Liver (tissue), 9 donors: Measurements from ENCODE around the gene HAUS2. TPM values are rescaled to one million over a fixed set of nuclear protein-coding genes. Genes with fewer than 3 reads are reported as not detected.

Experiments
- DNase-seq: peaks from one replicate; pipeline ENCODE4 v3.0.0-alpha.2; 2017; ENCODE audit warnings: low spot score
- H3K27ac ChIP-seq, 2 donors: one replicate each; pipeline ENCODE4 v1.7.0; 2013; ENCODE audit warnings: inconsistent platforms in 2 of 2, low read length in 2 of 2, control low read depth in 1 of 2, low read depth in 1 of 2, mild to moderate bottlenecking in 1 of 2
- H3K27me3 ChIP-seq, 4 donors: one replicate each; pipeline versions ENCODE4 v1.6.1 to v1.7.0; 2013; ENCODE audit warnings: low read length in 3 of 4, inconsistent platforms in 1 of 4, mild to moderate bottlenecking in 1 of 4, moderate library complexity in 1 of 4; ENCODE audit not compliant: control insufficient read depth in 4 of 4, insufficient read depth in 4 of 4
- H3K36me3 ChIP-seq, 4 donors: one replicate each; pipeline versions ENCODE4 v1.6.1 to v1.7.0; 2013; ENCODE audit warnings: low read length in 3 of 4, mild to moderate bottlenecking in 3 of 4, low read depth in 1 of 4, moderate library complexity in 1 of 4; ENCODE audit not compliant: control insufficient read depth in 4 of 4, insufficient read depth in 3 of 4
- H3K4me1 ChIP-seq, 4 donors: one replicate each; pipeline versions ENCODE4 v1.6.1 to v1.7.0; 2013; ENCODE audit warnings: low read length in 3 of 4, mild to moderate bottlenecking in 3 of 4, moderate library complexity in 1 of 4; ENCODE audit not compliant: control insufficient read depth in 4 of 4, insufficient read depth in 4 of 4
- H3K4me3 ChIP-seq, 3 donors: one replicate each; pipeline versions ENCODE4 v1.6.1 to v1.7.0; 2013; ENCODE audit warnings: low read length in 3 of 3, control low read depth in 1 of 3, low read depth in 1 of 3, mild to moderate bottlenecking in 1 of 3
- H3K9ac ChIP-seq, 2 donors: one replicate each; pipeline ENCODE4 v1.7.0; 2013; ENCODE audit warnings: low read length in 2 of 2, mild to moderate bottlenecking in 2 of 2, moderate library complexity in 2 of 2, control low read depth in 1 of 2, low read depth in 1 of 2
- H3K9me3 ChIP-seq, 4 donors: one replicate each; pipeline versions ENCODE4 v1.6.1 to v1.7.0; 2013; ENCODE audit warnings: low read length in 3 of 4; ENCODE audit not compliant: control insufficient read depth in 4 of 4
- EGR1 ChIP-seq, 2 donors: IDR thresholded peaks; 2 replicates each; pipeline ENCODE4 v1.6.1; 2016 to 2018; ENCODE audit warnings: antibody characterized with exemption in 2 of 2, low read depth in 2 of 2
- FOXA2 ChIP-seq: IDR thresholded peaks from 2 replicates; pipeline ENCODE4 v1.6.1; 2016; ENCODE audit warnings: antibody characterized with exemption
- GABPA ChIP-seq, 2 donors: IDR thresholded peaks in 1 of 2; conservative IDR thresholded peaks in 1 of 2; 2 replicates each; pipeline ENCODE4 v1.6.1; 2016; ENCODE audit warnings: antibody characterized with exemption in 2 of 2, mild to moderate bottlenecking in 1 of 2, moderate library complexity in 1 of 2
- JUND ChIP-seq, 2 donors: IDR thresholded peaks; 2 replicates each; pipeline ENCODE4 v1.6.1; 2016; ENCODE audit warnings: antibody characterized with exemption in 2 of 2
- RAD21 ChIP-seq, 2 donors: IDR thresholded peaks; 2 replicates each; pipeline ENCODE4 v1.6.1; 2016; ENCODE audit warnings: antibody characterized with exemption in 2 of 2, mild to moderate bottlenecking in 2 of 2
- RXRA ChIP-seq, 2 donors: IDR thresholded peaks; 2 replicates each; pipeline ENCODE4 v1.6.1; 2017 to 2018; ENCODE audit warnings: antibody characterized with exemption in 2 of 2, mild to moderate bottlenecking in 1 of 2
- SP1 ChIP-seq: IDR thresholded peaks from 2 replicates; pipeline ENCODE4 v1.6.1; 2018; ENCODE audit warnings: antibody characterized with exemption, mild to moderate bottlenecking
- TAF1 ChIP-seq: conservative IDR thresholded peaks from 2 replicates; pipeline ENCODE4 v1.6.1; 2016; ENCODE audit warnings: antibody characterized with exemption, mild to moderate bottlenecking
- YY1 ChIP-seq: IDR thresholded peaks from 2 replicates; pipeline ENCODE4 v1.6.1; 2016; ENCODE audit warnings: antibody characterized with exemption, mild to moderate bottlenecking
- WGBS: extraction: QIAGEN DNeasy Blood & Tissue Kit; methylation state at CpG from one replicate; pipeline ENCODE4 v1.1.7; 2013; 5-methylcytosine and 5-hydroxymethylcytosine counted together
- polyA plus RNA-seq, 2 donors: library from polyadenylated mRNA; stranded (reverse) in 1 of 2; unstranded in 1 of 2; fragments of 200-250 nt in 1 of 2; fragments of >200 nt in 1 of 2; fragmentation: Nextera tagmentation in 1 of 2; extraction: Ambion mirVana in 1 of 2; gene quantifications; one replicate each; pipeline versions ENCODE4 v1.2.1 to v1.2.3, GENCODE V29; 2013 to 2015
- total RNA-seq, 2 donors: library from RNA; depleted of rRNA; stranded (reverse); fragments of >200 nt; gene quantifications; one replicate each; pipeline ENCODE4 v1.2.3, GENCODE V29; 2014
- TF ChIP-seq, protein P1 (sequence below): fragments of 150-350 bp; IDR thresholded peaks from 2 replicates; pipeline ENCODE4 v1.5.1; 2017; ENCODE audit warnings: improper control_type of control experiment, low read depth, low read length; ENCODE audit not compliant: missing input control
- TF ChIP-seq, protein P2 (sequence below): IDR thresholded peaks from 2 replicates; pipeline ENCODE4 v1.6.1; 2016; ENCODE audit warnings: antibody characterized with exemption, mild to moderate bottlenecking
- TF ChIP-seq, protein P3 (sequence below): IDR thresholded peaks from 2 replicates; pipeline ENCODE4 v1.6.1; 2016; ENCODE audit warnings: antibody characterized with exemption
- donor health status: healthy.
- donor health status: healthy.
- donor health status: healthy.
- donor health status: healthy.
- donor health status: healthy.

The HAUS2 gene
- total and polyA plus RNA-seq, 4 donors: 4.1 to 23.2 (median 6.6) TPM

- Histone ChIP-seq H3K36me3 (no peaks in the 10 kb centered on the region), H3K9me3 (no peaks in the 10 kb centered on the region), H3K4me3 (no peak overlapping the region), H3K4me1 (peaks cover 6 to 18% (median 10%) of the 10 kb centered on the region in 4 donors), H3K27me3 (no peaks in the 10 kb centered on the region), H3K9ac (no peak overlapping the region), H3K27ac (no peak overlapping the region)
- TF ChIP-seq TAF1: no peak
- TF ChIP-seq, protein P1, sequence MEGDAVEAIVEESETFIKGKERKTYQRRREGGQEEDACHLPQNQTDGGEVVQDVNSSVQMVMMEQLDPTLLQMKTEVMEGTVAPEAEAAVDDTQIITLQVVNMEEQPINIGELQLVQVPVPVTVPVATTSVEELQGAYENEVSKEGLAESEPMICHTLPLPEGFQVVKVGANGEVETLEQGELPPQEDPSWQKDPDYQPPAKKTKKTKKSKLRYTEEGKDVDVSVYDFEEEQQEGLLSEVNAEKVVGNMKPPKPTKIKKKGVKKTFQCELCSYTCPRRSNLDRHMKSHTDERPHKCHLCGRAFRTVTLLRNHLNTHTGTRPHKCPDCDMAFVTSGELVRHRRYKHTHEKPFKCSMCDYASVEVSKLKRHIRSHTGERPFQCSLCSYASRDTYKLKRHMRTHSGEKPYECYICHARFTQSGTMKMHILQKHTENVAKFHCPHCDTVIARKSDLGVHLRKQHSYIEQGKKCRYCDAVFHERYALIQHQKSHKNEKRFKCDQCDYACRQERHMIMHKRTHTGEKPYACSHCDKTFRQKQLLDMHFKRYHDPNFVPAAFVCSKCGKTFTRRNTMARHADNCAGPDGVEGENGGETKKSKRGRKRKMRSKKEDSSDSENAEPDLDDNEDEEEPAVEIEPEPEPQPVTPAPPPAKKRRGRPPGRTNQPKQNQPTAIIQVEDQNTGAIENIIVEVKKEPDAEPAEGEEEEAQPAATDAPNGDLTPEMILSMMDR: no peak
- no peak for TF ChIP-seq EGR1 (IDR thresholded peaks at IDR 0.05; ENCODE audit: low read depth in 2 of 2)
- no peak for TF ChIP-seq FOXA2
- TF ChIP-seq RXRA (IDR thresholded peaks at IDR 0.05): no peak
- TF ChIP-seq, protein P2, sequence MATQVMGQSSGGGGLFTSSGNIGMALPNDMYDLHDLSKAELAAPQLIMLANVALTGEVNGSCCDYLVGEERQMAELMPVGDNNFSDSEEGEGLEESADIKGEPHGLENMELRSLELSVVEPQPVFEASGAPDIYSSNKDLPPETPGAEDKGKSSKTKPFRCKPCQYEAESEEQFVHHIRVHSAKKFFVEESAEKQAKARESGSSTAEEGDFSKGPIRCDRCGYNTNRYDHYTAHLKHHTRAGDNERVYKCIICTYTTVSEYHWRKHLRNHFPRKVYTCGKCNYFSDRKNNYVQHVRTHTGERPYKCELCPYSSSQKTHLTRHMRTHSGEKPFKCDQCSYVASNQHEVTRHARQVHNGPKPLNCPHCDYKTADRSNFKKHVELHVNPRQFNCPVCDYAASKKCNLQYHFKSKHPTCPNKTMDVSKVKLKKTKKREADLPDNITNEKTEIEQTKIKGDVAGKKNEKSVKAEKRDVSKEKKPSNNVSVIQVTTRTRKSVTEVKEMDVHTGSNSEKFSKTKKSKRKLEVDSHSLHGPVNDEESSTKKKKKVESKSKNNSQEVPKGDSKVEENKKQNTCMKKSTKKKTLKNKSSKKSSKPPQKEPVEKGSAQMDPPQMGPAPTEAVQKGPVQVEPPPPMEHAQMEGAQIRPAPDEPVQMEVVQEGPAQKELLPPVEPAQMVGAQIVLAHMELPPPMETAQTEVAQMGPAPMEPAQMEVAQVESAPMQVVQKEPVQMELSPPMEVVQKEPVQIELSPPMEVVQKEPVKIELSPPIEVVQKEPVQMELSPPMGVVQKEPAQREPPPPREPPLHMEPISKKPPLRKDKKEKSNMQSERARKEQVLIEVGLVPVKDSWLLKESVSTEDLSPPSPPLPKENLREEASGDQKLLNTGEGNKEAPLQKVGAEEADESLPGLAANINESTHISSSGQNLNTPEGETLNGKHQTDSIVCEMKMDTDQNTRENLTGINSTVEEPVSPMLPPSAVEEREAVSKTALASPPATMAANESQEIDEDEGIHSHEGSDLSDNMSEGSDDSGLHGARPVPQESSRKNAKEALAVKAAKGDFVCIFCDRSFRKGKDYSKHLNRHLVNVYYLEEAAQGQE: no peak
- no peak for TF ChIP-seq GABPA (IDR thresholded peaks at IDR 0.05 in 1 of 2, conservative IDR thresholded peaks at IDR 0.05 in 1 of 2)
- DNase-seq: no peak
- 85% methylated on average over 2 of the region's 2 CpGs for whole genome bisulfite sequencing
Measured at GRCh38 chr15:42578984-42579537, 30.4 kb downstream of the HAUS2 start.

DNA sequence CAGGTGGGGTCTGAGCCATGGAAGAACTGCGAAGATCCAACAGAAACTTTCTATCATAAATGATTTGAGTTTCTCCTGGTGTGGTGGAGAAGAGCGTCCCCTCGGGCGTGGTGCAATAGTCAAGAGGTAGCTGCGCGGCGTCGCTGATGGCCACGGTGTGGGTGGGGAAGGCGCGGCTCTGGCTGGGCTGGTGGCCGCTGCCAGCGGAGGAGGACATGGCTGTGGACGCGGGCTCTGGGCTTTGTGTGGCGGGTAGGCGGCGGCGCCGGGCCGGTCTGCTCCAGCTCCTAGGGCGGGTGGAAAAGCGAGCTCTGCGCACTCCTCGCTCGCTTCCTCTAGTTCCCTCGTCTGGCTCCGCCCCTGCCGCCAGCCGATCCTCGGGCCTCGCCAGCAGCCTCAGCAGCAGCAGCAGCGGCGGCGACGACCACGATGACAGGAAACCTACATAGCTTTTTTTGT is 32.7 kb downstream of the HAUS2 start:
- TF ChIP-seq, protein P3, sequence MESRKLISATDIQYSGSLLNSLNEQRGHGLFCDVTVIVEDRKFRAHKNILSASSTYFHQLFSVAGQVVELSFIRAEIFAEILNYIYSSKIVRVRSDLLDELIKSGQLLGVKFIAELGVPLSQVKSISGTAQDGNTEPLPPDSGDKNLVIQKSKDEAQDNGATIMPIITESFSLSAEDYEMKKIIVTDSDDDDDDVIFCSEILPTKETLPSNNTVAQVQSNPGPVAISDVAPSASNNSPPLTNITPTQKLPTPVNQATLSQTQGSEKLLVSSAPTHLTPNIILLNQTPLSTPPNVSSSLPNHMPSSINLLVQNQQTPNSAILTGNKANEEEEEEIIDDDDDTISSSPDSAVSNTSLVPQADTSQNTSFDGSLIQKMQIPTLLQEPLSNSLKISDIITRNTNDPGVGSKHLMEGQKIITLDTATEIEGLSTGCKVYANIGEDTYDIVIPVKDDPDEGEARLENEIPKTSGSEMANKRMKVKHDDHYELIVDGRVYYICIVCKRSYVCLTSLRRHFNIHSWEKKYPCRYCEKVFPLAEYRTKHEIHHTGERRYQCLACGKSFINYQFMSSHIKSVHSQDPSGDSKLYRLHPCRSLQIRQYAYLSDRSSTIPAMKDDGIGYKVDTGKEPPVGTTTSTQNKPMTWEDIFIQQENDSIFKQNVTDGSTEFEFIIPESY: no peak
- TF ChIP-seq, protein P2: no peak
- TF ChIP-seq FOXA2: no peak
- no peak for TF ChIP-seq TAF1
- peak in 1 of 2 donors; percentile 30 for TF ChIP-seq RAD21 (IDR thresholded peaks at IDR 0.05)
- TF ChIP-seq SP1: no peak
- TF ChIP-seq JUND (IDR thresholded peaks at IDR 0.05): no peak
- TF ChIP-seq YY1: peak; percentile 44
- WGBS: 3% methylated on average over 37 of the region's 37 CpGs
- DNase-seq: peak; percentile 70
- Histone ChIP-seq H3K4me1 (peaks cover 0 to 5% (median 3%) of the 10 kb centered on the region in 4 donors), H3K9ac (peak overlapping the region; percentile 19 to 47), H3K27me3 (no peaks in the 10 kb centered on the region), H3K27ac (peak overlapping the region in 1 of 2 donors; percentile 49), H3K36me3 (no peaks in the 10 kb centered on the region), H3K9me3 (no peaks in the 10 kb centered on the region), H3K4me3 (peak overlapping the region; percentile 18 to 54 (median 45))
